ENCODE results near the gene ANK3. TPM values are rescaled to one million over a fixed set of nuclear protein-coding genes. Genes with fewer than 3 reads are reported as not detected.

ANK3 gene
- total RNA-seq, 1 experiment from 2014 or later, result 69.6 TPM

GRCh38 chr10:60409202-60409601 is 19.5 kb upstream of the ANK3 start:
- TF ChIP-seq TCF7 (CRISPR knock-in tag; IDR thresholded peaks at IDR 0.05; ENCODE audit: low read depth) (no peak), OVOL2 (CRISPR knock-in tag; IDR thresholded peaks at IDR 0.05; ENCODE audit: borderline replicate concordance) (no peak), E2F4 (CRISPR knock-in tag; IDR thresholded peaks at IDR 0.05; ENCODE audit: borderline replicate concordance, low read depth) (no peak), ATF1 (CRISPR knock-in tag; IDR thresholded peaks at IDR 0.05) (no peak), MXD4 (CRISPR knock-in tag; IDR thresholded peaks at IDR 0.05; ENCODE audit: borderline replicate concordance) (no peak), CTCF (IDR thresholded peaks at IDR 0.05) (no peak), ZSCAN18 (CRISPR knock-in tag; IDR thresholded peaks at IDR 0.05) (no peak), ESRRA (CRISPR knock-in tag; IDR thresholded peaks at IDR 0.05; ENCODE audit: borderline replicate concordance) (no peak), HMGA2 (CRISPR knock-in tag; IDR thresholded peaks at IDR 0.05) (no peak), ATF6 (CRISPR knock-in tag; IDR thresholded peaks at IDR 0.05) (no peak)
- POLR2A ChIA-PET, result interaction anchor here (0.6 kb wide), 1 partner anchor 192 kb away, joined by 5 read pairs; no protein-coding TSS in a partner anchor
- CTCF ChIA-PET, result interaction anchor here (0.6 kb wide), 2 partner anchors 72 to 171 kb away, joined by 3 read pairs; no protein-coding TSS in a partner anchor
- Mint-ChIP-seq H3K9me3 (no peaks in the 10 kb centered on the region), H3K27me3 (ENCODE audit: low read depth) (no peaks in the 10 kb centered on the region), H3K27ac (no peak overlapping the region), H3K4me3 (no peak overlapping the region), H3K36me3 (no peaks in the 10 kb centered on the region), H3K4me1 (peaks cover 11% of the 10 kb centered on the region)
- no peak for ATAC-seq
- DNase-seq (ENCODE audit: low spot score), result no peak

- Mint-ChIP-seq H3K9me3 (no peaks in the 10 kb centered on the region), H3K4me3 (no peak overlapping the region), H3K27ac (no peak overlapping the region), H3K4me1 (peaks cover 7% of the 10 kb centered on the region), H3K27me3 (ENCODE audit: low read depth) (no peaks in the 10 kb centered on the region), H3K36me3 (no peaks in the 10 kb centered on the region)
- DNase-seq (ENCODE audit: low spot score), result no peak
- TF ChIP-seq RORB (CRISPR knock-in tag; IDR thresholded peaks at IDR 0.05) (no peak), ZNF671 (CRISPR knock-in tag; IDR thresholded peaks at IDR 0.05) (no peak)
- ATAC-seq, result no peak
- ChIA-PET POLR2A (no interaction called here), CTCF (no interaction called here)
Observed at GRCh38 chr10:60406182-60406581, 16.5 kb upstream of the ANK3 start.

- CTCF ChIA-PET, result no interaction called here
- Mint-ChIP-seq H3K9me3 (no peaks in the 10 kb centered on the region), H3K4me3 (no peak overlapping the region), H3K4me1 (peaks cover 11% of the 10 kb centered on the region), H3K27ac (no peak overlapping the region), H3K27me3 (ENCODE audit: low read depth) (no peaks in the 10 kb centered on the region), H3K36me3 (no peaks in the 10 kb centered on the region)
- POLR2A ChIA-PET, result no interaction called here
- TF ChIP-seq PRDM15 (CRISPR knock-in tag; IDR thresholded peaks at IDR 0.05) (no peak), NR2C2 (CRISPR knock-in tag; IDR thresholded peaks at IDR 0.05) (no peak), NFE2L1 (CRISPR knock-in tag; IDR thresholded peaks at IDR 0.05) (no peak)
- no peak for ATAC-seq
- no peak for DNase-seq (ENCODE audit: low spot score)
Observed at GRCh38 chr10:60405172-60405571, 15.5 kb upstream of the ANK3 start.

All from WTC11 (cell line).